Measurements from ENCODE around the gene ZNF2.

Gene ZNF2

GRCh38 chr2:95165371-95166064 is at the start of gene ZNF2:
ZNF2 (plus strand) TSS chr2:95165809; CDS start chr2:95176227, 10,418 bp downstream.
- DNase-seq: peak; percentile 98

GRCh38 chr2:95121093-95121406 is 44.6 kb upstream of the ZNF2 start:
- no peak for DNase-seq

GRCh38 chr2:95121407-95122196 is 44.0 kb upstream of the ZNF2 start, which contains the start of gene MRPS5:
MRPS5 (minus strand) TSS chr2:95121808; CDS start chr2:95121791, 17 bp downstream.
- DNase-seq: peak; percentile 93

- DNase-seq: no peak
Measured at GRCh38 chr2:95122197-95122551, 43.4 kb upstream of the ZNF2 start.

- DNase-seq: no peak
Measured at GRCh38 chr2:95138702-95139101, 26.9 kb upstream of the ZNF2 start.

- DNase-seq: no peak
Measured at GRCh38 chr2:95143838-95144237, 21.8 kb upstream of the ZNF2 start.

GRCh38 chr2:95149397-95149984 is 16.1 kb upstream of the ZNF2 start:
- DNase-seq: no peak

- DNase-seq: no peak
Measured at GRCh38 chr2:95158441-95158840, 7.2 kb upstream of the ZNF2 start.

- DNase-seq: peak; percentile 22
Measured at GRCh38 chr2:95158891-95159619, 6.6 kb upstream of the ZNF2 start.

GRCh38 chr2:95159690-95160449 is 5.7 kb upstream of the ZNF2 start, which contains the start of gene ZNF514:
ZNF514 (minus strand) TSS chr2:95159848; CDS start chr2:95153253, 6,595 bp downstream.
- DNase-seq: peak; percentile 72

GRCh38 chr2:95165030-95165370 is 609 bp upstream of the ZNF2 start:
- DNase-seq: no peak

- DNase-seq: no peak
Measured at GRCh38 chr2:95166065-95166763, 605 bp downstream of the ZNF2 start.

- no peak for DNase-seq
Measured at GRCh38 chr2:95171902-95172301, 6.3 kb downstream of the ZNF2 start.

- no peak for DNase-seq
Measured at GRCh38 chr2:95174031-95174542, 8.5 kb downstream of the ZNF2 start.

- no peak for DNase-seq
Measured at GRCh38 chr2:95179451-95179850, 13.8 kb downstream of the ZNF2 start.

- no peak for DNase-seq
Measured at GRCh38 chr2:95181774-95182173, 16.2 kb downstream of the ZNF2 start.

GRCh38 chr2:95185197-95185596 is 19.6 kb downstream of the ZNF2 start:
- no peak for DNase-seq

GRCh38 chr2:95185973-95186372 is 20.4 kb downstream of the ZNF2 start:
- DNase-seq: no peak

- peak; percentile 47 for DNase-seq
Measured at GRCh38 chr2:95192956-95193355, 27.3 kb downstream of the ZNF2 start.

- DNase-seq: no peak
Measured at GRCh38 chr2:95203911-95204310, 38.3 kb downstream of the ZNF2 start.

GRCh38 chr2:95204396-95204795 is 38.8 kb downstream of the ZNF2 start:
- no peak for DNase-seq

- DNase-seq: no peak
Measured at GRCh38 chr2:95206096-95206495, 40.5 kb downstream of the ZNF2 start.

All from suppressor macrophage treated with lipopolysaccharide for 4 hours (primary cell).